HG03159 (cell line): ENCODE data around the gene PLEKHG4.

Experiments
- ATAC-seq: cut with Tn5 transposase; IDR thresholded peaks from one replicate; pipeline ENCODE4 v1.9.1; 2021; ENCODE audit warnings: mild to moderate bottlenecking, moderate library complexity; ENCODE audit not compliant: unreplicated experiment

The PLEKHG4 gene

GRCh38 chr16:67284699-67285646 is 5.6 kb downstream of the PLEKHG4 start:
- no peak for ATAC-seq

- no peak for ATAC-seq
Measured at GRCh38 chr16:67286441-67287235, 7.3 kb downstream of the PLEKHG4 start.

GRCh38 chr16:67287960-67288359 is 8.6 kb downstream of the PLEKHG4 start:
- ATAC-seq = no peak

GRCh38 chr16:67291461-67291860 is 12.1 kb downstream of the PLEKHG4 start:
- ATAC-seq = no peak

- ATAC-seq = no peak
Measured at GRCh38 chr16:67294171-67294757, 14.9 kb downstream of the PLEKHG4 start.

- no peak for ATAC-seq
Measured at GRCh38 chr16:67294938-67295361, 15.6 kb downstream of the PLEKHG4 start.

- no peak for ATAC-seq
Measured at GRCh38 chr16:67296420-67296819, 17.1 kb downstream of the PLEKHG4 start.

- no peak for ATAC-seq
Measured at GRCh38 chr16:67298277-67298676, 18.9 kb downstream of the PLEKHG4 start.

- no peak for ATAC-seq
Measured at GRCh38 chr16:67299269-67299668, 19.9 kb downstream of the PLEKHG4 start.

- no peak for ATAC-seq
Measured at GRCh38 chr16:67301080-67301782, 21.9 kb downstream of the PLEKHG4 start.

- ATAC-seq = no peak
Measured at GRCh38 chr16:67302076-67302475, 22.7 kb downstream of the PLEKHG4 start.

- ATAC-seq = no peak
Measured at GRCh38 chr16:67302970-67303369, 23.6 kb downstream of the PLEKHG4 start.

- ATAC-seq = no peak
Measured at GRCh38 chr16:67304020-67304419, 24.7 kb downstream of the PLEKHG4 start.

- no peak for ATAC-seq
Measured at GRCh38 chr16:67305216-67306071, 26.1 kb downstream of the PLEKHG4 start.

- no peak for ATAC-seq
Measured at GRCh38 chr16:67310561-67310960, 31.2 kb downstream of the PLEKHG4 start.

- ATAC-seq = no peak
Measured at GRCh38 chr16:67311607-67312488, 32.5 kb downstream of the PLEKHG4 start.

GRCh38 chr16:67312719-67313118 is 33.4 kb downstream of the PLEKHG4 start:
- no peak for ATAC-seq

GRCh38 chr16:67317853-67318252 is 38.5 kb downstream of the PLEKHG4 start:
- no peak for ATAC-seq

- ATAC-seq = no peak
Measured at GRCh38 chr16:67326115-67326471, 46.8 kb downstream of the PLEKHG4 start.
